SK-N-SH treated with all-trans-retinoic acid at 6 μM for 48 hours (cell line): Measurements from ENCODE around the gene PRSS33.

ENCODE experiments used
- ATAC-seq: fragments of 200-7000 bp; cut with Tn5 transposase; 3 replicates; pipeline ENCODE4 v1.9.1; 2020; ENCODE audit warnings: mild to moderate bottlenecking, moderate library complexity
- ARNTL ChIP-seq: fragments of 450-650 bp; formaldehyde crosslinking; IDR thresholded peaks from 2 replicates; pipeline ENCODE4 v1.5.0; 2020; ENCODE audit warnings: low read depth, mild to moderate bottlenecking, moderate library complexity, borderline replicate concordance
- BACH2 ChIP-seq: fragments of 250-450 bp; sonication (Bioruptor Pico); IDR thresholded peaks from 2 replicates; pipeline ENCODE4 v1.9.0; 2021; ENCODE audit warnings: mild to moderate bottlenecking, borderline replicate concordance
- CSDC2 ChIP-seq: fragments of 250-450 bp; sonication (Bioruptor Pico); IDR thresholded peaks from 2 replicates; pipeline ENCODE4 v1.5.0; 2020; ENCODE audit warnings: mild to moderate bottlenecking, moderate library complexity
- CSRNP3 ChIP-seq: fragments of 250-450 bp; sonication (Bioruptor Pico); IDR thresholded peaks from 2 replicates; pipeline ENCODE4 v1.5.1; 2021; ENCODE audit warnings: mild to moderate bottlenecking, moderate library complexity
- ESRRG ChIP-seq: fragments of 250-450 bp; sonication (Bioruptor Pico); IDR thresholded peaks from 2 replicates; pipeline ENCODE4 v1.6.1; 2021; ENCODE audit warnings: mild to moderate bottlenecking
- GLIS3 ChIP-seq: fragments of 250-450 bp; sonication (Bioruptor Pico); IDR thresholded peaks from 2 replicates; pipeline ENCODE4 v1.5.0; 2020; ENCODE audit warnings: mild to moderate bottlenecking, moderate library complexity
- ISL1 ChIP-seq: fragments of 250-450 bp; sonication (Bioruptor Pico); IDR thresholded peaks from 2 replicates; pipeline ENCODE4 v2.1.2; 2022; ENCODE audit warnings: mild to moderate bottlenecking, moderate library complexity
- OSR1 ChIP-seq: fragments of 250-450 bp; sonication (Bioruptor Pico); IDR thresholded peaks from 2 replicates; pipeline ENCODE4 v1.8.0; 2022; ENCODE audit warnings: moderate library complexity, mild to moderate bottlenecking, inconsistent platforms
- PATZ1 ChIP-seq: fragments of 250-450 bp; sonication (Bioruptor Pico); IDR thresholded peaks from 2 replicates; pipeline ENCODE4 v1.8.0; 2020; ENCODE audit warnings: mild to moderate bottlenecking, moderate library complexity, borderline replicate concordance
- POU6F1 ChIP-seq: fragments of 250-450 bp; sonication (Bioruptor Pico); IDR thresholded peaks from 2 replicates; pipeline ENCODE4 v1.8.0; 2021; ENCODE audit warnings: low read depth, mild to moderate bottlenecking, moderate library complexity, borderline replicate concordance
- PPARA ChIP-seq: fragments of 250-450 bp; sonication (Bioruptor Pico); IDR thresholded peaks from 2 replicates; pipeline ENCODE4 v1.5.0; 2020; ENCODE audit warnings: mild to moderate bottlenecking, borderline replicate concordance
- RARB ChIP-seq: fragments of 250-450 bp; sonication (Bioruptor Pico); IDR thresholded peaks from 2 replicates; pipeline ENCODE4 v1.8.0; 2021; ENCODE audit warnings: mild to moderate bottlenecking, moderate library complexity
- SNAI2 ChIP-seq: fragments of 250-450 bp; sonication (Bioruptor Pico); IDR thresholded peaks from 2 replicates; pipeline ENCODE4 v1.5.0; 2020; ENCODE audit warnings: mild to moderate bottlenecking, moderate library complexity
- TOX ChIP-seq: fragments of 250-450 bp; sonication (Bioruptor Pico); IDR thresholded peaks from 2 replicates; pipeline ENCODE4 v1.8.0; 2021; ENCODE audit warnings: mild to moderate bottlenecking, moderate library complexity, borderline replicate concordance
- TSHZ2 ChIP-seq: fragments of 250-450 bp; sonication (Bioruptor Pico); IDR thresholded peaks from 2 replicates; pipeline ENCODE4 v1.5.0; 2020; ENCODE audit warnings: mild to moderate bottlenecking, moderate library complexity
- ZC3H10 ChIP-seq: fragments of 250-450 bp; sonication (Bioruptor Pico); IDR thresholded peaks from 2 replicates; pipeline ENCODE4 v1.5.1; 2021; ENCODE audit warnings: mild to moderate bottlenecking, moderate library complexity
- ZFP3 ChIP-seq: fragments of 250-450 bp; sonication (Bioruptor Pico); IDR thresholded peaks from 2 replicates; pipeline ENCODE4 v1.5.0; 2020; ENCODE audit warnings: mild to moderate bottlenecking, moderate library complexity
- ZFP30 ChIP-seq: fragments of 450-650 bp; formaldehyde crosslinking; IDR thresholded peaks from 2 replicates; pipeline ENCODE4 v1.5.0; 2022; ENCODE audit warnings: mild to moderate bottlenecking, moderate library complexity
- ZNF565 ChIP-seq: fragments of 450-650 bp; formaldehyde crosslinking; conservative IDR thresholded peaks from 2 replicates; pipeline ENCODE4 v1.5.0; 2020; ENCODE audit warnings: low read depth, mild to moderate bottlenecking, moderate library complexity
- ZNF70 ChIP-seq: fragments of 450-650 bp; formaldehyde crosslinking; IDR thresholded peaks from 2 replicates; pipeline ENCODE4 v1.5.0; 2020; ENCODE audit warnings: mild to moderate bottlenecking, moderate library complexity
- ZNF8 ChIP-seq: fragments of 450-650 bp; formaldehyde crosslinking; IDR thresholded peaks from 2 replicates; pipeline ENCODE4 v1.5.0; 2020; ENCODE audit warnings: mild to moderate bottlenecking, moderate library complexity
- TF ChIP-seq, protein P1 (sequence below): fragments of 250-450 bp; sonication (Bioruptor Pico); IDR thresholded peaks from 2 replicates; pipeline ENCODE4 v1.5.1; 2020; ENCODE audit warnings: low read depth, mild to moderate bottlenecking, moderate library complexity

The PRSS33 gene

DNA sequence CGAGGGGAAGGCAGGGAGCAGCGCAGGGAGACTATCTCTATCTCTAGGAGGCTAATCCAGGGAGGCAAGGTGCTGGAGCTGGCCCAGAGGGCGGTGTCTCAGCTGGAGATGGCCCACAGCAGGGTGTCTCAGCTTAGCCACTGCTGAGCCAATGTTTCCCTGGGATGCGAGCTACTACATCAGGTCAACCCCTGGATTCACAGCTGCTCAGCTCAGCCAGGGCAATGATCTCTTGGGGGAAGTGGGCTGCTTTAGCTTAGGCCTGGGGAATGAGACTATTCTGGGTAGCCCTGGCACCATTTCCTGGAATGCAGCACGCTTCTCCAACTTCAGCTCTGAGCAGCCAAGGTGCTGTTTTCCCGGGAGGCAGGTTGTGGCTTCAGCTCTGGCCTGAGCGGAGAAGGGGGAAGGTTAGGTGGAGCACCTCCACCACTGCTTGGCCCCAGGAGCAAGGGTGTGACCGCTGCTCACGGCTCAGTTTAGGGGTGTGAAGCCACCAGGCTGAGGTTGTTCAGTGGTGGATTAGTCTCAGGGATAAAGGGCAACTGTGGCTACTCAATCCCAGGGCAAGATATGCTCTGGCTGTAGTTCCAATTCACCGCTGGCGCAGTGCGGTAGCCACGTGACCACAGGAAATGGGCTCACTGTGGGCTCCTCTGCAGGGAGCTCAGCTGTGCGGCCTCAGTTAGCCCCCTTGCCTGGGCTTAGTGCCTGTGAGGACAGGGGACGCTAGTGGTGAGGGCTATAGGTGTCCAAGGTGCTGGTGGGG lies 24.5 kb upstream of the PRSS33 start:
- ATAC-seq: no peak; the same call in 2 of the 3 replicates
- no peak for TF ChIP-seq ZFP30
- no peak for TF ChIP-seq PATZ1 (CRISPR knock-in tag)
- no peak for TF ChIP-seq ZNF70 (CRISPR knock-in tag)
- TF ChIP-seq TOX (CRISPR knock-in tag): no peak
- no peak for TF ChIP-seq CSDC2
- no peak for TF ChIP-seq BACH2 (CRISPR knock-in tag)
- no peak for TF ChIP-seq GLIS3 (CRISPR knock-in tag)
- TF ChIP-seq POU6F1 (CRISPR knock-in tag): no peak
- TF ChIP-seq OSR1: no peak
- no peak for TF ChIP-seq ZNF565 (CRISPR knock-in tag)
- no peak for TF ChIP-seq ARNTL (CRISPR knock-in tag)
- no peak for TF ChIP-seq ZFP3
- TF ChIP-seq, protein P1, sequence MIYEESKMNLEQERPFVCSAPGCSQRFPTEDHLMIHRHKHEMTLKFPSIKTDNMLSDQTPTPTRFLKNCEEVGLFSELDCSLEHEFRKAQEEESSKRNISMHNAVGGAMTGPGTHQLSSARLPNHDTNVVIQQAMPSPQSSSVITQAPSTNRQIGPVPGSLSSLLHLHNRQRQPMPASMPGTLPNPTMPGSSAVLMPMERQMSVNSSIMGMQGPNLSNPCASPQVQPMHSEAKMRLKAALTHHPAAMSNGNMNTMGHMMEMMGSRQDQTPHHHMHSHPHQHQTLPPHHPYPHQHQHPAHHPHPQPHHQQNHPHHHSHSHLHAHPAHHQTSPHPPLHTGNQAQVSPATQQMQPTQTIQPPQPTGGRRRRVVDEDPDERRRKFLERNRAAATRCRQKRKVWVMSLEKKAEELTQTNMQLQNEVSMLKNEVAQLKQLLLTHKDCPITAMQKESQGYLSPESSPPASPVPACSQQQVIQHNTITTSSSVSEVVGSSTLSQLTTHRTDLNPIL (CRISPR knock-in tag): no peak
- TF ChIP-seq PPARA: no peak
- TF ChIP-seq RARB (CRISPR knock-in tag): no peak
- TF ChIP-seq SNAI2 (CRISPR knock-in tag): no peak
- TF ChIP-seq ZC3H10 (CRISPR knock-in tag): no peak
- TF ChIP-seq CSRNP3 (CRISPR knock-in tag): no peak

DNA sequence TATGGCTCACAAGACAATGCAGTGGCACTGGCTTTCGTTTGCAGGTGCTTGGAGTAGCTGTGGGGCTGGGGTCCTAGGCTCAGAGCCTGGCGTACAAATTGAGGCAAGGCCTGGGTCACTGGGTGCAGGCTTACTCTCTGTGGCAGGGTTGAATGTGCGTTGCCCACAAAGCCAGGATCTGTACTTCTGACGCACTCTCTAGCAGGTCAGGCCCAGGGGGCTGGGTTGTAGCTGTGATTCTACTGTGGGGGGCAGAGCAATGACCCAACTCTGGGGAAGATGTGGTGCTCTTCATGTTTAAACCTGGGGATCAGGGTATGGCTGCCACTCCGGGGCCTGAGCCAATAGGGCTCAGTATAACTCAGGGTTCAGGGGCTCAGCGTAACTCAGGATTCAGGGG lies 23.3 kb upstream of the PRSS33 start:
- TF ChIP-seq RARB (CRISPR knock-in tag): no peak
- TF ChIP-seq GLIS3 (CRISPR knock-in tag): no peak
- TF ChIP-seq CSRNP3 (CRISPR knock-in tag): no peak
- ATAC-seq: no peak

DNA sequence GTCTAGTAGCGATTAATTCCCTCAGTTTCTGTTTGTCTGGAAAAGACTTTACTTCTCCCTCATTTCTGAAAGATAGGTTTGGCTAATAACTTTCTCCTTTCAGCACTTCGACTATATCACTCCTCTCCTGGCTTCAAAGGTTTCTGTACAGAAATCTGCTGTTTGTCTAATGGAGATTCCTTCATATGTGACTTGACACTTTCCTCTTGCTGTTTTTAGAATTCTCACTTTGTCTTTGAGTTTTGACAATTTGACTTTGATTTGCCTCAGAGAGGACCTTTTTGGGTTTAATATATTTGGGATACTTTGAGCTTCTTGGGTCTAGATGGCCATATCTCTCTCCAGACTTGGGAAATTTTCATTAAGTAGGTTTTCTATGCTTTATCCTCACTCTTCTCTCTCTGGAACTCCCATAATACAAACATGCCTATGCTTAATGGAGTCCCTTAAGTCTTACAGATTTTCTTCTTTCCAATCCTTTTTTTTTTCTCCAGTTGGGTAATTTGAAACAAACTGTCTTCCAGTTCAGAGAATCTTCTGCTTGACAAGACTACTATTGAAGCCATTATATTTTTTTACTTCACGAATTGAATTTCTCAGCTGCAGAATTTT lies 21.9 kb upstream of the PRSS33 start:
- TF ChIP-seq, protein P1 (CRISPR knock-in tag): no peak
- TF ChIP-seq PPARA (no peak), TOX (CRISPR knock-in tag) (no peak), ISL1 (CRISPR knock-in tag) (no peak), OSR1 (no peak), ZFP3 (no peak), ESRRG (no peak), ZNF8 (no peak), ARNTL (CRISPR knock-in tag) (no peak), GLIS3 (CRISPR knock-in tag) (no peak), ZFP30 (no peak), TSHZ2 (CRISPR knock-in tag) (no peak)
- ATAC-seq: no peak
